Neuron (in vitro differentiated cells): Measurements from ENCODE around the gene ABAT.
"Not testable (repeated sequence)": the region's sequence is repeated elsewhere in the genome, so short reads cannot be mapped to it uniquely, and the experiment has no call there.

Experiments used
- H2AFZ ChIP-seq: one replicate; pipeline ENCODE4 v1.6.1; 2013; ENCODE audit warnings: low read depth, mild to moderate bottlenecking, inconsistent platforms, low read length, moderate library complexity
- H3K27me3 ChIP-seq: one replicate; pipeline ENCODE4 v1.6.1; 2013; ENCODE audit warnings: low read length; ENCODE audit not compliant: insufficient read depth
- H3K36me3 ChIP-seq: one replicate; pipeline ENCODE4 v1.6.1; 2013; ENCODE audit warnings: low read length; ENCODE audit not compliant: insufficient read depth
- H3K4me1 ChIP-seq: one replicate; pipeline ENCODE4 v1.6.1; 2013; ENCODE audit warnings: low read length; ENCODE audit not compliant: insufficient read depth
- H3K4me3 ChIP-seq: 2 replicates; pipeline ENCODE4 v1.5.1; 2013; ENCODE audit warnings: mild to moderate bottlenecking, low read length, moderate library complexity
- H3K9me3 ChIP-seq: one replicate; pipeline ENCODE4 v1.6.1; 2013; ENCODE audit warnings: low read length

Gene ABAT

DNA sequence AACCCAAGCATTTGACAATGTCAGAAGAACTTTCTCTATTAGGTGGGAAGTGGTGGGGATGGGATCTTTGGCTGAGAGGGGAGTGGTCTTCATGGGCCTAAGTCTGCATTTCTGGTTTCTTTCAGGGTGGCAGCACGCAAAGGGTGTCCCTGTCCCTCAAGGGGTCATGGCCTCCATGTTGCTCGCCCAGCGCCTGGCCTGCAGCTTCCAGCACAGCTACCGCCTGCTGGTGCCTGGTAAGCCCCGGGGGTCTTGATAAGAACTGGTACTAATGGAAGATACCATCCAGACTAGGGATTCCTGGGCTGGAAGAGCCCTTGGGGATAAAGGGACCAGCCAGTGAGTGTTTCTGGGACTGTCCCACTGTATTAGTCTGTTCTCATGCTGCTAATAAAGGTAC, 61.2 kb downstream of the ABAT start:
- Histone ChIP-seq H3K4me3 (no peak overlapping the region), H2AFZ (no peak overlapping the region), H3K9me3 (peaks cover 13% of the 10 kb centered on the region), H3K27me3 (no peaks in the 10 kb centered on the region), H3K36me3 (peaks cover 42% of the 10 kb centered on the region), H3K4me1 (no peaks in the 10 kb centered on the region)

DNA sequence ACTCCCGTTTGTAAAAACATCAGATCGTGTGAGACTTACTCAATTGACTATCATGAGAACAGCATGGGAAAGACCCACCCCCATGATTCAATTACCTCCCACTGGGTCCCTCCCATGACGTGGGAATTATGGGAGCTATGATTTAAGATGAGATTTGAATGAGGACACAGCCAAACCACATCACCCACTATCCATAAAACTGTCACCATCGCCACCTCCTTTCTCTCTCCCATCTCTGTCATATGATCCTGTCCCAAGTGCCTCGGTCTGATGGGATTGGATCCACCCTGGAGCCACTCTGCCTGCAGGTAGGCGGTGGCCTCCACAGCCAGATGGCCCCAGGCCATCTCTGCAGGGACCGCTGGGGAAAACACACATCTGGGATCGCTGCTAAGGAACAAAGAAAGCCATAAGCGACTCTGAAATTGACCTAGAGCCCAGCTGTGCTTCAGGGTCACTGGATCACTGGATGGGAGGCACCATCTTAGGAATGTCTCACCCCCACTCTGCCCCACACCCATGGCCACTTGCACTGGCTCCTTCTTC, 61.8 kb downstream of the ABAT start:
- Histone ChIP-seq H3K4me3 (no peak overlapping the region), H3K36me3 (peaks cover 42% of the 10 kb centered on the region), H3K9me3 (peaks cover 13% of the 10 kb centered on the region), H3K4me1 (no peaks in the 10 kb centered on the region), H3K27me3 (no peaks in the 10 kb centered on the region), H2AFZ (no peak overlapping the region)

DNA sequence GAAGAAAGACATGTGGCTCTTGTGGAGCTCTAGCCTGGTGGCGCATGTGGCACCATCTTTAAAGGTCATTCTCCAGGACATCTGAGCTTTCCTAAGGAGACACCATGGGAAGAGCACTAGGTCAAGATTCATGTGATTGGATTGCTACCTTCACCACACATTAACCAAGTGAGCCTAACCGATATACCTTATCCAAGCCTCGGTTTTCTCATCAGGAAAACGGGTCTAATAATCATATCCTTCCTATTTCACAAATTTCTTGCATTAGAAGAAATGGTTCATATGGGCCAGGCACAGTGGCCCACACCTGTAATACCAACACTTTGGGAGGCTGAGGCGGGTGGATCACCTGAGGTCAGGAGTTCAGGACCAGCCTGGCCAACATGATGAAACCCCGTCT, 64.7 kb downstream of the ABAT start:
- Histone ChIP-seq H3K27me3 (no peaks in the 10 kb centered on the region), H2AFZ (no peak overlapping the region), H3K36me3 (peaks cover 40% of the 10 kb centered on the region), H3K4me3 (no peak overlapping the region), H3K9me3 (peaks cover 7% of the 10 kb centered on the region), H3K4me1 (no peaks in the 10 kb centered on the region)

DNA sequence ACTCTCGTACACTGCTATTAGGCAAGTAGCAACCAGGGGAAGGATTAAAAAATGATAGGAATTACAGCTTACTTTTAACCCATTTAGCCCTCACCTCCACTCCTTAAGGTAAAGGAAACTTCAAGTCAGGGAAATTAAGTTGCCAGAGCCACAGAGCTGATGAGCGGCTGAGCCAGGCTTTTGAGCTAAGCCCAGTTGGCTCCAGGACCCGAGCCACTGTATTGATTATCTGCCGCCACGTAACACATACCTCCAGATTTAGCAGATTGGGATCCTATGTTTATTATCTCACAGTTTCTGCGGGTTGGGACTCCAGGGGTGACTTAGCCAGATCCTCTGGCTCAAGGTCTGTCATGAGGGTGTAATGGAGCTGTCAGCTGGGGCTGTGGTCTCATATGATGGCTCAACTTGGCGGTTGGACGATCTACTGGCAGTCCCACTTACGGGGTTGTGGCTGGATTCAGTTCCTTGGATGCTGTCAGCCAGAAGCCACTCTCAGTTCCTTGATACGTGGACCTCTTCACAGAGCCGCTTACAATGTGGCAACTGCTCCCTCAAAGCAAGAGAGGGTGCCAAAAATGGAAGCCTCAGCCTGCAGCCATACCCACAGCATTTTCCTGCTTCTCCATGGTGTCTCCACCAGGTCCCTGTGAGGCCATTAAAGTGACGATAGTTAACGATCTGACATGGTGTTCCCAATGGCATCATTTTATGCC, 65.7 kb downstream of the ABAT start:
- peaks cover 7% of the 10 kb centered on the region for H3K9me3 ChIP-seq
- no peak overlapping the region for H2AFZ ChIP-seq
- no peak overlapping the region for H3K4me3 ChIP-seq
- H3K36me3 ChIP-seq: peaks cover 39% of the 10 kb centered on the region
- no peaks in the 10 kb centered on the region for H3K27me3 ChIP-seq
- no peaks in the 10 kb centered on the region for H3K4me1 ChIP-seq

DNA sequence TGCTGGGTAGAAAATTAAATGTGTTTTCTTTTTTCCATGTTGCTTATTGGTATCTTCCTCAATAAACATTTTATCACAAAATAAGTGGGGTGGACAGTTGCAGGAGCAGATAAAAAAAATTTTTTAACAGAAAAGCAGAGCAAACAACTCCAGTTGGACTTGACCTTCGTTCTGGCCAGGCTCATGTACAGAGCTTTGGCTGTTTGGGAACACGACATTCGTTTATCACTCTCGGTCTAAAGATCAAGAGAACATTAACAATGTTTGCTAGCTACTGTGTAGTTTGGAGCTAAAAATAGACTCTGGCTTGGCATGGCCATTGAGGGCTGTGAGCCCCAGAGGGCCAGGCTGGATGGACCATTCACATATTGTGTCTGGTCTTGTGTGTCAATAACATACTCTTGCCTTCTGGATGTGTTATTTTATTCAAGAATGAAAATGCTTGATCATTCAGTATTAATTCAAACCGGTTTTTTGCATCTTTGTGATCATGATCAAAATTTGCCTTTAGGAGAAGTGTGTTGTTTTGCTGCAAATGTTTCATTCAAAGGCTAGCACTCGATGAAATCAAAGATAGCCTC, 66.4 kb downstream of the ABAT start:
- peaks cover 7% of the 10 kb centered on the region for H3K9me3 ChIP-seq
- H3K27me3 ChIP-seq: no peaks in the 10 kb centered on the region
- no peak overlapping the region for H3K4me3 ChIP-seq
- no peak overlapping the region for H2AFZ ChIP-seq
- H3K4me1 ChIP-seq: no peaks in the 10 kb centered on the region
- H3K36me3 ChIP-seq: peaks cover 38% of the 10 kb centered on the region

DNA sequence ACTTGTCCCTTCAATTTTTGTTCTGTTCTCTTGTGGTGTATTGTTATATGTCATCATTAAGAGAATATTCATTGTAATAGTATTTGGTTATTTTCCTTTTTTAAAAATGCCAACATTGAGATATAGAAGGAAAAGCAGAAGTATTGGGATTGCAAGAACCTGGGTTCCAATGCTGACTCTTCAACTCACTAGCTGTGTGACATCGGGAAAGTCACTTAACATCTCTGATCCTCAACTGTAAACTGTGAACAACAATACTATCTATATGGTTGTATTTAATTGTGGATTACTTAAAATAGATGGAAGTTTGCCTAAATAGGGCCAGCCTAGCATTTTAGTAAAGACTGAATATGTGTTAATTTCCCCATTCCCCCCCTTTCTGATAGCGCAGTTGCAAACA, 67.2 kb downstream of the ABAT start:
- no peaks in the 10 kb centered on the region for H3K4me1 ChIP-seq
- no peak overlapping the region for H3K4me3 ChIP-seq
- peaks cover 7% of the 10 kb centered on the region for H3K9me3 ChIP-seq
- H2AFZ ChIP-seq: no peak overlapping the region
- no peaks in the 10 kb centered on the region for H3K27me3 ChIP-seq
- H3K36me3 ChIP-seq: peaks cover 39% of the 10 kb centered on the region

DNA sequence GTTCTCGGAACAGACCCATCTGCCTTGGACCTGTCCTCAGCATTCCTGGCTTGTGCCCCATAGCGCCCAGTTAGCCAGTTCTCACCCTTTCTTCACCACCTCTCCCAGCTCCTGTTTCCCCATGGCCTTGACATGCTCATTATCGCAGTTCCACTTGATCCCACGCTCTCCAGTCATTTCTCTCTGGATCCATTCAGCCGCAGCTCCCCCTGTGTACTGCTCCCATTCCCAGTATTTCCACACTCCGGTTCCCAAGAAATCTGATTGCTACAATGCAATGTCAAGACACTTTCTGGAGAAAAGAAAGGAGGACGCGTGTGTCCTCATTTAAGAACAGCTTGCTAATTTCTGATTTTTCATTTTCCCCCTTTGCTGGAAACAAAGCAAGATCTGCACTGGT, 67.7 kb downstream of the ABAT start:
- peaks cover 42% of the 10 kb centered on the region for H3K36me3 ChIP-seq
- no peaks in the 10 kb centered on the region for H3K4me1 ChIP-seq
- H3K9me3 ChIP-seq: peaks cover 7% of the 10 kb centered on the region
- no peak overlapping the region for H2AFZ ChIP-seq
- H3K27me3 ChIP-seq: no peaks in the 10 kb centered on the region
- no peak overlapping the region for H3K4me3 ChIP-seq

DNA sequence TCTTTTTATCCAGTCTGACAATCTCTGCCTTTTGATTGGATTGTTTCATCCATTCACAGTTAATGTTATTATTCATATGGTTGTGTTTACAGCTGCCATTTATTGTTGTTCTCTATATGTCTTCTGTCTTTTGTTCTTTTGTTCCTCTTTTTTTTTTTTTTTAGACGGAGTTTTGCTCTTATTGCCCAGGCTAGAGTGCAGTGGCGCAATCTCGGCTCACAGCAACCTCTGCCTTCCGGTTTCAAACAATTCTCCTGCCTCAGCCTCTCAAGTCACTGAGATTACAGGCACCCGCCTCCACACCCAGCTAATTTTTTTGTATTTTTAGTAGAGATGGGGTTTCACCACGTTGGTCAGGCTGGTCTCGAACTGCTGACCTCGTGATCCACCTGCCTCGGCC, 74.5 kb downstream of the ABAT start:
- H3K9me3 ChIP-seq, H3K4me3 ChIP-seq, H3K27me3 ChIP-seq, H3K4me1 ChIP-seq, H2AFZ ChIP-seq: not testable (repeated sequence)
- peaks cover 65% of the 10 kb centered on the region for H3K36me3 ChIP-seq

DNA sequence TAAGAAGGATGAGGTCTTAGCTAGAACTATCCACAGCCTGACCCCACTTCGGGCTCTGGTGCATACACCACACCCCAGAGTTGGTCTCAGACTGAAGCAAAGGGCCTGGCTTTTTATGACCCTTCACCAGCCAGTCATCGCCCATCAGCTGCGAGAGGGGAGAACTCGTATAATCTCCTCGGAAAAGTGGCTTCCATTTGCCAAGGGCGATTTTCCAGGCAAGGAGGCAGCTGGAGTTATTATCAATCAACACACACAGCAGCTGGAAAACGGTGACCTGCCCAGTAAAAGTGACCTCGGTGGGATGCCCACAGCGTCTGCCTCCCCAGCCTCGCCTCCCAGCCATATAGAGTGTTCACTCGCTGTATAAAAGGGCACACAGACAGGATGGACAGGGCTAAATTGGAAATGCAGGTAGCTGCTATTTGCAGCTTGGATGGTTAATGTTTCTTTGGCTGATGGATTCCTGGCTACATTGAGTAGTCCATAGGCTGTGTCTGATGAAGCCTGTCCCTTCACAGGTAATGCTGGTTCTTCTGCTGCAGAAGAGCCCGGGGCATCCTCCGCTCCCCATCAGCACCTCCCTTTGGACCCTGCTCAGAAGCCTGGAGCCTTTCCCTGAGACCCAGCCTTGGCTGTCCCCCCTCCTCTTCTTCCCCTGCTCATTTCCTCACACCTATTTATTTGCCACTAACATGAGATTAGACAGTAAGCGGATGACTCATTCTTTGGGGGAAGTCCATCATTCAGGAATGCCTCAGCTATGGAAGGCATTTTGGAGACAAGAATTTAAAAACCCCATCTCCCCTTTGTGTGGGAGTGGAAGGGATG, 77.3 kb downstream of the ABAT start:
- no peak overlapping the region for H2AFZ ChIP-seq
- H3K27me3 ChIP-seq: no peaks in the 10 kb centered on the region
- no peak overlapping the region for H3K4me3 ChIP-seq
- H3K4me1 ChIP-seq: no peaks in the 10 kb centered on the region
- peaks cover 70% of the 10 kb centered on the region for H3K36me3 ChIP-seq
- no peaks in the 10 kb centered on the region for H3K9me3 ChIP-seq

DNA sequence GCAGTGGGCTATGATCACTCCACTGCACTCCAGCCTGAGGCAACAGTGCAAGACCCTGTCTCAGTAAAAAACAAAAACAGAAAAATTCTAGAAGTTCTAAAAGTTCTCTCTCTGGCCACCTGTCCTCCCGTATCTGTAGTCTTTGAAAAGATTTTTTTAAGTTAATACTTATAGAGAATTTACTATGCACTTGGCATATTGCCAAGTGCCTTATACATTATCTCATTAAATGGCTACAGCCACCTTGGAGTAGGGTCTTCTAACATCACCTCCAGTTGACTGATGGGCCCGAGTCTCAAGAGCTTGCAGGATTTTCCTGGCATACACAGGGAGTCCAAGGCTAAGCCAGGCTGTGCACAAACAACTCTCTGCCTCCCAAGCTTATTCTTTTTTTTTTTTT, 78.3 kb downstream of the ABAT start:
- Histone ChIP-seq H3K27me3 (no peaks in the 10 kb centered on the region), H3K4me1 (no peaks in the 10 kb centered on the region), H2AFZ (no peak overlapping the region), H3K9me3 (no peaks in the 10 kb centered on the region), H3K36me3 (peaks cover 75% of the 10 kb centered on the region), H3K4me3 (no peak overlapping the region)

DNA sequence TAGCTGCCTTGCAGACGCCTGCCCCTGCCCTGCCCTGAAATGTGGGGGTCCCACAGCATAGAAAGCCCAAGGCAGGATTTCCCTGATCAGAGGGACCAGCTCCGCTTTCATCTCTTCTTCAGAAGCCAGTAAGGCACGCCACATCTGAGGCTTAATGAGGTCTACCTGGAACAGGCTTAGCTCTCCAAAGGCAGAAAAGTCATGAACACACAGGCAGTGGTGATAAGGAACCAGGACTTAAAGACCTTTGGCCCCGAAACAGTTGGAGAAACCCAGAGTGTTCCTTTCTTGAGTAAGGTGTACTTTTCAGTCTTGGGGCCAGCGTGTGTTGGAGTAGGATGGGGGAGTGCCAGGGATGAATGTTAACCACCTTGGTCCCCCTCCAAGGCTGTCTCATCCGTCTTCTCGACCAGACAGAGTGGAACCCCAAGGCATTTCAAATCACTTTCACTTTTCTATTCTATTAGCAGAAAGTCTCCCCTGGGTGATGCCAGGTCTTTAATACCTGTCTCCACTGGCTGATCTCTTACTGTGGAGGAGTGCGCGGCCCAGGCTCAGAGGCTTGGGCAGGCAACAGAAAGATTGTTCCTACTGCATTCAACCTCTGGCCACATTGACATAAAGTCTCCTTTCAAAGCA, 79.1 kb downstream of the ABAT start:
- no peak overlapping the region for H2AFZ ChIP-seq

DNA sequence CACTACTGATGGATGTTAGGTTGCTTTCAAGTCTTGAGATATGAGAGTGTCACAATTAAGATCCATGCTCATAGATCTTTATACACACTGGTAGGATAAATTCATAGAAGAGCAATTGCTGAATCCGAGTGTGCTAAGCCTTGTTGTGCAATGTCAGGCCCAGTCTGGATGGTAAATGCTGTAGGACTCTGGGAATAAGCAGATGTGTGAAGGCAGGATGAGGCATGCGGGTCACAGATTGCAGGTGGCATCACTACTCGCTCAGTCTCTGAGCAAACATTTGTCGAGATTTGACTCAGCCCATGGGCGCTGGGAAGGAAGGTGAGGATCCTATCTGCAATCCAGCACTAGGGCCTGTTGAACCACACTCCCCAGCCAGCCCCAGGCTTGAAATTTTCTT, 82.3 kb downstream of the ABAT start:
- Histone ChIP-seq H3K9me3 (no peaks in the 10 kb centered on the region), H2AFZ (no peak overlapping the region), H3K36me3 (peaks cover 78% of the 10 kb centered on the region), H3K27me3 (no peaks in the 10 kb centered on the region), H3K4me3 (no peak overlapping the region), H3K4me1 (no peaks in the 10 kb centered on the region)

More for the DNA sequence above, 79.1 kb downstream of the ABAT start:
- Histone ChIP-seq H3K9me3 (no peaks in the 10 kb centered on the region), H3K4me3 (no peak overlapping the region), H3K36me3 (peaks cover 79% of the 10 kb centered on the region), H3K27me3 (no peaks in the 10 kb centered on the region), H3K4me1 (no peaks in the 10 kb centered on the region)

DNA sequence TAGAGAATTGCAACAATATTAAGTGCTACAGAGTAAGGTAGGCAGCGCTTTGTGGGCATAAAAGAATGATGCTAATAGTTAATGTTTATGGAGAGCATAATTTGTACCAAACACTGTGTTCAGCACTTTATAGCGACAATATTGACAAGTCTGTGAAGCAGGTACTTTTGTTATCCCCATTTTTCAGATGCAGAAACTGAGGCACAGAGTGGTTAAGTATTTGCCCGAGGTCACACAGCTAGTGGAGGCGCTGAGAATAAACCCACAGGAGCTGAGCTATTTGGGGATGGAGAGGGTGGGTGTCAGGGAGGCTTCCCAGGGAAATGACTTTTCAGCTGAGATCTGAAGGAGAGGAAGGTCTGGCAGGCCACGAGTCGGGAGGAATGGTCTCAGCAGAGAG, 83.6 kb downstream of the ABAT start:
- no peaks in the 10 kb centered on the region for H3K9me3 ChIP-seq

More for the DNA sequence above, 83.6 kb downstream of the ABAT start:
- H3K4me1 ChIP-seq: no peaks in the 10 kb centered on the region
- no peaks in the 10 kb centered on the region for H3K27me3 ChIP-seq
- H3K4me3 ChIP-seq: no peak overlapping the region
- H3K36me3 ChIP-seq: peaks cover 76% of the 10 kb centered on the region
- no peak overlapping the region for H2AFZ ChIP-seq
